ENCODE measurements around the gene PCDHB16.
"Not testable (repeated sequence)": the region's sequence is repeated elsewhere in the genome, so short reads cannot be mapped to it uniquely, and the experiment has no call there.

The PCDHB16 gene

GRCh38 chr5:141213656-141214339, 31.6 kb downstream of the PCDHB16 start, which contains the start of gene PCDHB13:
PCDHB13 (plus strand) TSS chr5:141213919; CDS start chr5:141214124, 205 bp downstream.
- not testable (repeated sequence) for H3K36me3 ChIP-seq (ENCODE audit: low read depth); H3K4me1 ChIP-seq (ENCODE audit: insufficient read depth, poor library complexity, severe bottlenecking); DNase-seq (ENCODE audit: low spot score); ATAC-seq (ENCODE audit: low read depth); H3K9me3 ChIP-seq (ENCODE audit: severe bottlenecking); H3K27ac ChIP-seq (ENCODE audit: poor library complexity, severe bottlenecking); H3K4me3 ChIP-seq (ENCODE audit: severe bottlenecking)
- TF ChIP-seq CTCF (IDR thresholded peaks at IDR 0.05; ENCODE audit: poor library complexity, severe bottlenecking): peak; percentile 2
- peaks cover 40% of the 10 kb centered on the region for H3K27me3 ChIP-seq (ENCODE audit: insufficient read depth, poor library complexity, severe bottlenecking)

- peaks cover 37% of the 10 kb centered on the region for H3K27me3 ChIP-seq (ENCODE audit: insufficient read depth, poor library complexity, severe bottlenecking)
- H3K27ac ChIP-seq (ENCODE audit: poor library complexity, severe bottlenecking); ATAC-seq (ENCODE audit: low read depth); DNase-seq (ENCODE audit: low spot score); H3K4me3 ChIP-seq (ENCODE audit: severe bottlenecking); H3K9me3 ChIP-seq (ENCODE audit: severe bottlenecking); H3K36me3 ChIP-seq (ENCODE audit: low read depth); H3K4me1 ChIP-seq (ENCODE audit: insufficient read depth, poor library complexity, severe bottlenecking): not testable (repeated sequence)
These were observed 32.4 kb downstream of the PCDHB16 start for GRCh38 chr5:141214583-141214982.

DNA sequence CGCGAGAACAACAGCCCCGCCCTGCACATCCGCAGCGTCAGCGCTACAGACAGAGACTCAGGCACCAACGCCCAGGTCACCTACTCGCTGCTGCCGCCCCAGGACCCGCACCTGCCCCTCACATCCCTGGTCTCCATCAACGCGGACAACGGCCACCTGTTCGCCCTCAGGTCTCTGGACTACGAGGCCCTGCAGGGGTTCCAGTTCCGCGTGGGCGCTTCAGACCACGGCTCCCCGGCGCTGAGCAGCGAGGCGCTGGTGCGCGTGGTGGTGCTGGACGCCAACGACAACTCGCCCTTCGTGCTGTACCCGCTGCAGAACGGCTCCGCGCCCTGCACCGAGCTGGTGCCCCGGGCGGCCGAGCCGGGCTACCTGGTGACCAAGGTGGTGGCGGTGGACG, 33.3 kb downstream of the PCDHB16 start:
- H3K4me1 ChIP-seq (ENCODE audit: insufficient read depth, poor library complexity, severe bottlenecking); H3K4me3 ChIP-seq (ENCODE audit: severe bottlenecking); H3K27ac ChIP-seq (ENCODE audit: poor library complexity, severe bottlenecking); DNase-seq (ENCODE audit: low spot score); H3K9me3 ChIP-seq (ENCODE audit: severe bottlenecking); ATAC-seq (ENCODE audit: low read depth); H3K36me3 ChIP-seq (ENCODE audit: low read depth): not testable (repeated sequence)
- peaks cover 35% of the 10 kb centered on the region for H3K27me3 ChIP-seq (ENCODE audit: insufficient read depth, poor library complexity, severe bottlenecking)

GRCh38 chr5:141216035-141216434, 33.8 kb downstream of the PCDHB16 start:
- not testable (repeated sequence) for H3K36me3 ChIP-seq (ENCODE audit: low read depth); H3K4me3 ChIP-seq (ENCODE audit: severe bottlenecking); H3K27ac ChIP-seq (ENCODE audit: poor library complexity, severe bottlenecking); DNase-seq (ENCODE audit: low spot score); H3K4me1 ChIP-seq (ENCODE audit: insufficient read depth, poor library complexity, severe bottlenecking); H3K9me3 ChIP-seq (ENCODE audit: severe bottlenecking); ATAC-seq (ENCODE audit: low read depth)
- H3K27me3 ChIP-seq (ENCODE audit: insufficient read depth, poor library complexity, severe bottlenecking): peaks cover 35% of the 10 kb centered on the region

GRCh38 chr5:141223112-141223783, 41.1 kb downstream of the PCDHB16 start, which contains the start of gene PCDHB14:
PCDHB14 (plus strand) TSS chr5:141223343; CDS start chr5:141223506, 163 bp downstream.
- Histone ChIP-seq H3K27ac (ENCODE audit: poor library complexity, severe bottlenecking) (no peak within 1 kb of the TSS), H3K36me3 (ENCODE audit: low read depth) (no peaks in the 10 kb centered on the region), H3K27me3 (ENCODE audit: insufficient read depth, poor library complexity, severe bottlenecking) (peaks cover 26% of the 10 kb centered on the region), H3K9me3 (ENCODE audit: severe bottlenecking) (peaks cover 5% of the 10 kb centered on the region), H3K4me1 (ENCODE audit: insufficient read depth, poor library complexity, severe bottlenecking) (peaks cover 2% of the 10 kb centered on the region), H3K4me3 (ENCODE audit: severe bottlenecking) (peak within 1 kb of the TSS; percentile 18)
- peak; percentile 84 for ATAC-seq (ENCODE audit: low read depth)
- no peak for DNase-seq (ENCODE audit: low spot score)
- peak; percentile 70 for TF ChIP-seq CTCF (IDR thresholded peaks at IDR 0.05; ENCODE audit: poor library complexity, severe bottlenecking)

DNA sequence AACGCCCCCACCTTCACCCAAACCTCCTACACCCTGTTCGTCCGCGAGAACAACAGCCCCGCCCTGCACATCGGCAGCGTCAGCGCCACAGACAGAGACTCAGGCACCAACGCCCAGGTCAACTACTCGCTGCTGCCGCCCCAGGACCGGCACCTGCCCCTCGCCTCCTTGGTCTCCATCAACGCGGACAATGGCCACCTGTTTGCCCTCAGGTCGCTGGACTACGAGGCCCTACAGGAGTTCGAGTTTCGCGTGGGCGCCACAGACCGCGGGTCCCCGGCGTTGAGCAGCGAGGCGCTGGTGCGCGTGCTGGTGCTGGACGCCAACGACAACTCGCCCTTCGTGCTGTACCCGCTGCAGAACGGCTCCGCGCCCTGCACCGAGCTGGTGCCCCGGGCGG, 42.7 kb downstream of the PCDHB16 start:
- not testable (repeated sequence) for H3K4me3 ChIP-seq (ENCODE audit: severe bottlenecking); H3K9me3 ChIP-seq (ENCODE audit: severe bottlenecking); H3K36me3 ChIP-seq (ENCODE audit: low read depth); H3K4me1 ChIP-seq (ENCODE audit: insufficient read depth, poor library complexity, severe bottlenecking); H3K27ac ChIP-seq (ENCODE audit: poor library complexity, severe bottlenecking); ATAC-seq (ENCODE audit: low read depth); DNase-seq (ENCODE audit: low spot score)
- peaks cover 26% of the 10 kb centered on the region for H3K27me3 ChIP-seq (ENCODE audit: insufficient read depth, poor library complexity, severe bottlenecking)

DNA sequence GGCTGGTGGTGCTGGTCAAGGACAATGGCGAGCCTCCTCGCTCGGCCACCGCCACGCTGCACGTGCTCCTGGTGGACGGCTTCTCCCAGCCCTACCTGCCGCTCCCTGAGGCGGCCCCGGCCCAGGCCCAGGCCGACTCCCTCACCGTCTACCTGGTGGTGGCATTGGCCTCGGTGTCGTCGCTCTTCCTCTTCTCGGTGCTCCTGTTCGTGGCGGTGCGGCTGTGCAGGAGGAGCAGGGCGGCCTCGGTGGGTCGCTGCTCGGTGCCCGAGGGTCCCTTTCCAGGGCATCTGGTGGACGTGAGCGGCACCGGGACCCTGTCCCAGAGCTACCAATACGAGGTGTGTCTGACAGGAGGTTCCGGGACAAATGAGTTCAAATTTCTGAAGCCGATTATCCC, 43.2 kb downstream of the PCDHB16 start:
- H3K27ac ChIP-seq (ENCODE audit: poor library complexity, severe bottlenecking): not testable (repeated sequence)

More for the DNA sequence above, 43.2 kb downstream of the PCDHB16 start:
- H3K9me3 ChIP-seq (ENCODE audit: severe bottlenecking); H3K4me3 ChIP-seq (ENCODE audit: severe bottlenecking); H3K36me3 ChIP-seq (ENCODE audit: low read depth); DNase-seq (ENCODE audit: low spot score); H3K4me1 ChIP-seq (ENCODE audit: insufficient read depth, poor library complexity, severe bottlenecking); ATAC-seq (ENCODE audit: low read depth): not testable (repeated sequence)
- H3K27me3 ChIP-seq (ENCODE audit: insufficient read depth, poor library complexity, severe bottlenecking): peaks cover 26% of the 10 kb centered on the region
